OCI-M1 (cell line): Measurements from ENCODE around the gene CEP83.
A peak's percentile ranks its signal among the peaks of the same experiment; 100 is the strongest.
"Not testable (repeated sequence)": the region's sequence is repeated elsewhere in the genome, so short reads cannot be mapped to it uniquely, and the experiment has no call there.

Source experiments
- DNase-seq: peaks from one replicate; lab custom pipeline; 2025; lab: John Stamatoyannopoulos, UW

Gene CEP83, protein sequence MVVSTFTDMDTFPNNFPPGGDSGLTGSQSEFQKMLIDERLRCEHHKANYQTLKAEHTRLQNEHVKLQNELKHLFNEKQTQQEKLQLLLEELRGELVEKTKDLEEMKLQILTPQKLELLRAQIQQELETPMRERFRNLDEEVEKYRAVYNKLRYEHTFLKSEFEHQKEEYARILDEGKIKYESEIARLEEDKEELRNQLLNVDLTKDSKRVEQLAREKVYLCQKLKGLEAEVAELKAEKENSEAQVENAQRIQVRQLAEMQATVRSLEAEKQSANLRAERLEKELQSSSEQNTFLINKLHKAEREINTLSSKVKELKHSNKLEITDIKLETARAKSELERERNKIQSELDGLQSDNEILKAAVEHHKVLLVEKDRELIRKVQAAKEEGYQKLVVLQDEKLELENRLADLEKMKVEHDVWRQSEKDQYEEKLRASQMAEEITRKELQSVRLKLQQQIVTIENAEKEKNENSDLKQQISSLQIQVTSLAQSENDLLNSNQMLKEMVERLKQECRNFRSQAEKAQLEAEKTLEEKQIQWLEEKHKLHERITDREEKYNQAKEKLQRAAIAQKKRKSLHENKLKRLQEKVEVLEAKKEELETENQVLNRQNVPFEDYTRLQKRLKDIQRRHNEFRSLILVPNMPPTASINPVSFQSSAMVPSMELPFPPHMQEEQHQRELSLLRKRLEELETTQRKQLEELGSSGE

DNA sequence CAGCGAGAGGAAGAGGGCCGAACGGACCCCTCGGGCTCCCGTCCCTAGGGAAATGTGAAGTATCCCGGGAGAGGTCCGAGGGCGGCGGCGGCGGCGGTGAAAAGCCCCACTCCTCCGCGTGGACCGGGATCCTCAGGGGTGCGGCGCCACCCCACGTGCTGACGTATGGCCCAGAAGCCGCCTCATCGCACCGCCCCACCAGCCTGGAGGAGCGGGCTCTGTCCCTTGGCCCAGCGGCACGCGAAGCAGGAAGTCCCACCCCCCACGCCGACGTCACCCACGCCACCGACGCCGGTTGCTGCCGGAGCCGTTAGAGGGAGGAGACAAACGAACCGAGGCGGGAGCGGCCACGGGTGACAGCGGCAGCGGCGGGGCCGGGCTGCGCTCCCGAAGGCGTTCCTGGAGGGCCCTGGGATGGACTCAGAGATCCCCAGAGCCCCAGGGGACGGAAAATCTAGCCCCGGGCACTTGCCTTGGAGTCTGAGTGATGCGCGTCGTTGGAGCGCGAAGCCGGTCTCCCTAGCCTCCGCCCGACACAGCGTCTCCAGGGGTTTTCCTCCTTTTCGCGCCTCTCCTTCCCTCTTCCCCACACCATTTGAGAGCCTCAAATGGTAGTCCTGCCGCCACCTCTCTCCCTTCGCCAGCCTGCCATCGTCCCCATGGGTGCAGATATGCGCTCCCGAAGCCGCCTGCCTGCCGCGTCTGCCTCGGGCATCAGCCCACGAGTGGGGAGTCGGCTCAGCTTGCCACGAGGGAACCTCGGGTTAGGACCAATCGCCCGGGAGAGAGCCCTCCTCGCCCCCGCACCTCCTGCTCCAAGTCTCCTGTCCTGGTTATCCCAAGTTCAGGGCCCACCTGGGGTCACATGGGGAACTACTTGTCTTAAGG lies at the start of gene CEP83:
CEP83 (minus strand) TSS at position 140 of the 888 bp plus-strand sequence. CDS start 47,377 bp downstream, outside the sequence.
- peak; percentile 94 for DNase-seq

DNA sequence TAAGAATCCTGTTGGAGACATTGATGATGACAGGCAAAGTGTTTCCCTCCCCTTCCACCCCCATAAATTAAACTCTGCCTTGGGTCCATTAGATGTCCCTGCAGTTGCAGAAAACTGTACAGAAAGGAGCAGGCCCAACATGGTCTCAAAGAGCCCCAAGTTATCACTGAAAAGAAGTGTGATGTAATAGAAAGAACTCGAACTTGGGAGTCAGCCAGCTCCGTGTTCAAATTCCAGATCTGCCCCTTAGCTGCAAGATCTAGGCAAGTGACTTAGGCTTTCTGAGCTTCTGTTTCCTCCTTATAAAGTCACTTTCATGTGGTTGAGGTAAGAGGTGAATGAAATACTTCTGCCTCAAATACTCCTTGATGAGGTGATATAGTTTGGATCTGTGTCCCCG lies 49.6 kb upstream of the CEP83 start:
- no peak for DNase-seq

DNA sequence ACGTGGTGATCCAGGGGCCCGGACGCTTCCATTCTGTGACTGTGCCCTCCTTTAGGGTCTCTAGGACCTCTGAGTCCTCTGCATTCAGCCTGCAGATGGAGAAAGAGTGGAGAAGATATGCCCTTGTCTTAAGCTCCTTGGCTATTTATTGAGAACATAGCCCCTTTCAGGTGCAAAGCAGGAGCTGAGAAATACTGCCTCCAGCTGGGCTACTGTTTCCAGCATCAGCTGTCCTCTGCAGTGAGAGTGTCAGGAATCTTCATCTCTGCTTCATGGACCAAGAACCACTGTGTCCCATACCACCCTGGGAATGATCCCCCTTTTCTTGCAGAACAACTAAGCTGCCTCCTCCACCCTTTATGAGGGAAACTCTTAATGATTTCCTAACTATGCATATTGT lies 47.8 kb upstream of the CEP83 start:
- DNase-seq: no peak

DNA sequence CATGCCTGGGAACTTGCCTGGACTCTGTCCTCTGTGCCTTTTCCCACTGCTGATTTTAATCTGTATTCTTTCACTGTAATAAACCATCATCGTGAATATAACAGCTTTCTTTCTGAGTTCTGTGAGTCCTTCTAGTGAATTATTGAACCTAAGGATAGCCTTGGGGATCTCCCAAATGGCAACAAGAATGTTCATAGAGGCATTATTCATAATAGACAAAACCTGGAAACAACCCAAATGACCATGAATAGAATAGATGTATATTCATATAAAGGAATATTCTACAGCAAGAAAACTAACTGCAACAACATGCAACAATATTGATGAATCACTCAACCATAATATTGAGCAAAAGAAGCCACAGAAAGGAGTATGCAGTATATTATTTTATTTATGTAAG lies 44.7 kb upstream of the CEP83 start:
- no peak for DNase-seq

DNA sequence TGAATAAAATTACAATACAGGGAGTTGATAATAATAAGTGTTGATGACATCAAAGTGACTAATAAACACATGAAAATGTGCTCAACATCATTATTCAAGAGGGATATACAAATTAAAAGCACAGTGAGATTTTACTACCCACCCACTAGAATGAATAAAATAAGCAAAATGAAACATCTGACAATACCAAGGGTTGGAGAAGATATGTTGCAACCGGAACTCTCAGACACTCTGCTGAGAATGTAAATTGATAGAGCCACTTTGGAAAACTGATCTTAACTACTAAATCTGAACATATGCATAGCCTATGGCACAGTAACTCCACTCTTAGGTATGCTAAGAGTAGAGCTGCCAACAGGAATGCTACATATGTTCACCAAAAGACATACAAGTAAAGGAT lies 44.0 kb upstream of the CEP83 start:
- DNase-seq: no peak

DNA sequence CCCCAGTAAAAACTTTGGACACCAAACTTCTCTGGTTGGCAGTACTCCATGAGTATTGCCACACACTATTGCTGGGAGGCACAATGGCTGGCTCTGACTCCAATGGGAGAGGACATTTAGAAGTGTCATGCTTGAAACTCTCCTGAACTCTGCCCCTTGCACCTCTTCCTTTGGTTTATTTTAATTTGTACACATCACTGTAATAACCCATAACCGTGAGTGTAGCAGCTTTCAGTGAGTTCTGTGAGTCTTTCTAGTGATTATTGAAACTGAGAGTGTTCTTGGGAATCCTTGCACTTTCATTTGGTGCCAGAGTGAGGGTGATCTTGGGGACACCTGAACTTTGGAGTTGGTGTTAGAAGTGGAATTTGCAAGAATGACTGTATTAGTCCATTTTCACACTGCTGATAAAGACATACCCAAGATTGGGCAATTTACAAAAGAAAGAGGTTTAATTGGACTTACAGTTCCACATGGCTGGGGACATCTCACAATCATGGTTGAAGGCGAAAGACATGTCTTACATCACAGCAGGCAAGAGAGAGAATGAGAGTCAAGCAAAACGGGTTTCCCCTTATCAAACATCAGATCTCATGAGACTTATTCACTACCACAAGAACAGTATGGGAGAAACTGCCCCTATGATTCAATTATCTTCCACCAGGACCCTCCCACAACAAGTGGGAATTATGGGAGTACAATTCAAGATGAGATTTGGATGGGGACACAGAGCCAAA lies 41.3 kb upstream of the CEP83 start:
- no peak for DNase-seq

DNA sequence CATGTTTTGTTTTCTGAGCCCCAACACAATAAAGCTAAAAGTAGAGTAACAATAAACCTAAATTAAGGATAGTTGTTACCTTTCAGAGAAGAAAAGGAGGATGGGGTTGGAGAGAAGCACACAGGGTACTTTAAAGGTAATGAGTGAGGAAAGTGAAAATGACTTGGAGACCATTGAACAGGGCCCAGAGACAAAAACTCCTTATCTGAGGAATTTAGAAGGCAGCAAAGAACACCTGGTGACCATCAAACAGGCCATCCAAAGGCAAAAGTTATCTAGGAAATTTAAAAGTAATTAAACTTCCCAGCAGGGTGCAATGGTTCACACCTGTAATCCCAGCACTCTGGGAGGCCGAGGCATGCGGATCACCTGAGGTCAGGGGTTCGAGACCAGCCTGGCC lies 39.0 kb upstream of the CEP83 start:
- DNase-seq: no peak

DNA sequence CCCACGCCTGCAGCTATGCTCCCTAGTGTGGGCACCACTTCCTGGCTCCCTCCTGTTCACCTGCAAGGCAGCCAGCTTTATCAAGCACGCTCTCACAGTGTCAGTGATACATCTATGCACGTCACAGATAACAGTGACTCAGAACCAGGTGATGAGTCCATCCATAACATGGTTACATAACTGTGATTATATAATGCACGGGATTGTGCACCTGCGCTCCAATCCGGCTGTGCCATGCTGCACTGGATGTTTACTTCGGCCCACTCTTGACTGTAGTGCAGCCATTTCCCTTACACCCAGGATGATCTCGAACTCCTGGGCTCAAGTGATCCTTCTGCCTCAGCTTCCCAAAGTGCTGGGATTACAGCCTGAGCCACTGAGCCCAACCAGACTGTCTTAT lies 38.4 kb upstream of the CEP83 start:
- DNase-seq: no peak

DNA sequence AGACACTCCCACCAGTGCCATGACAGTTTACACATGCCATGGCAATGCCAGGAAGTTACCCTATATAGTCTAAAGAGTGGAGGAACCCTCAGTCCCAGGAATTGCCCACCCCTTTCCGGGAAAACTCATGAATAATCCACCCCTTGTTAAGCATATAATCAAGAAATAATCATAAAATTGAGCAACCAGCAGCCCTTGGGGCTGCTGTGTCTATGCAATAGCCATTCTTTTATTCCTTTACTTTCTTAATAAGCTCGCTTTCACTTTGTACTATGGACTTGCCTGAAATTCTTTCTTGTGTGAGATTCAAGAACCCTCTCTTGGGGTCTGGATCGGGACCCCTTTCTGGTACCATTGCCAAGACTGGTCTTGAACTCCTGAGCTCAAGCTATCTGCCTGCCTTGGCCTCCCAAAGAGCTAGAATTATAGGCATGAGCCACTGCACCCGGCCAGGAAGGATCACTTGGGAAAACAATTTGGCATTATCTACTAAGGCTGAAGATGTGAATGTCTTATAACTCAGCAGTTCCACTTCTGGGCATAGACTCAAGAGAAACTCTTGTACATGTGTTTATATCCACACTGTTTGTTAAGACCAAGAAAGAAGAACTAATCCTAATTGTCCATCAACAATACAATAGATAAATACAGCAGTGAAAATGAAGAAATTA lies 35.9 kb upstream of the CEP83 start:
- no peak for DNase-seq

DNA sequence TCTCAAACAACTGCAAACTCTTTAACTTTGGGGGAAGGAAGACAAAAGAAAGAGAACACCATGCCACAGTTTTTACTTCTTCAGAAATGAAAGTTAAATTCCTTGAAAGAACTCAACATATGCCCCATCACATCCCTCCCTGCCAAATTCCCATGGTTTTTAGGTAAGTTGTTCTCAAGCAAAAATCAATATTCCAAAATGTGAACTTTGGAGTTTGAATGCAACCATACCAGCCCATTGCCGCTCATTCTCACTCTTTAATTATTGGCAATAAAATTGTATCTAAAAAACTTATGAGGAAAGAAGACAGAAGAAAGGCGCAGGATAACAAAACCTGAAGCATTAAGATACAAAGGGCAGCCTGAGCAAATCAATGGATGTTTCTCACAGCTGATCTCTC lies 31.8 kb upstream of the CEP83 start:
- no peak for DNase-seq

DNA sequence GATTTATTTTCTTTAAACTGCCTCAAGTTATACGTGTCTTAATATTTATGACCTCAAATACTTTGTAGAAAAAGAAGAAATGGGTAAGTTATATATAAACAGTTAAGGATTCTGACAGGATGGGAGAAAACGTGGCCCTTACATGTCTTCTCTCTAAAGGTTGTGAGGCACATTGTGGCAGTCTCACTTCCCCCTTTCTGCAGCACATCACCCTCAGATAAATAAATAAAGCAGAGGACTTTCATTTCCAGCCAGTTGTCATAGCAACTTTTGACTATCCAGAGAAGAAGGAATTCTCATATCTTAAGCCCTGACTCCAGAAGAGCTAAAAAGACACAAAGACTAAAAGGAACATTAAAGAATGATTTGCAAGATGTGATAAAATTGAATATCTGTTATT lies 28.8 kb upstream of the CEP83 start:
- peak; percentile 17 for DNase-seq

DNA sequence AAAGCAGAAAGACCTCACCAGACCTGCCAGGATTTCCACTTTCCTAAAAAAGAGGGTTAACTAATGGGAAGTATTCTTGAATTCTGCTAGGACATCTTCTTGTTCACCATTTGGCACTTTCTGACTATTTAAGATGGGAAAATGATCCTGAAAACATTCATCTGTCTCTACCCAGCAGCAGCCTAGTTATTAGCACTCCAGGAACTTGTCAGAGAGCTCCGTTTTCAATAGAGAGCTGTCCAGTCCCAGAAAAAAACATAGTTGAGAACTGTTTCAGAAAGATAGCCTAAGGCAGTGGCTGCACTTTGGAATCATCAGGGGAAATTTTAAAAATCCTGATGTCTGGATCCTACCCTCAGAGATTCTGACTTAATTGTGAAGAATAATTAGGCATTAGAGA lies 22.1 kb upstream of the CEP83 start:
- no peak for DNase-seq

DNA sequence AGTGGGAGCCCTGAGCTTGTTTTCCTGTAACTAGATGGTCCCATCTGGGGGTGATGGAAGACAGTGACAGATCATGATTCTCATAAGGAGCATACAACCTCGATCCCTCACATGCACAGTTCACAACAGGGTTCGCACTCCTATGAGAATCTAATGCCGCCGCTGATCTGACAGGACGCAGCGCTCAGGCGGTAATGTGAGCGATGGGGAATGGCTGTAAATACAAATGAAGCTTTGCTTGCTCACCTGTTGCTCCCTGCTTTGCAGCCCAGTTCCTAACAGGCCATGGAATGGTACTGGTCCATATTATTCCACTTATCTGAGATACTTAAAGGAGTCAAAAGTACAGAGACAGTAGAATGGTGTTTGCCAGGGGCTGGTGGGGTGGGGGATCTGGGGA lies 9.9 kb upstream of the CEP83 start:
- DNase-seq: no peak

DNA sequence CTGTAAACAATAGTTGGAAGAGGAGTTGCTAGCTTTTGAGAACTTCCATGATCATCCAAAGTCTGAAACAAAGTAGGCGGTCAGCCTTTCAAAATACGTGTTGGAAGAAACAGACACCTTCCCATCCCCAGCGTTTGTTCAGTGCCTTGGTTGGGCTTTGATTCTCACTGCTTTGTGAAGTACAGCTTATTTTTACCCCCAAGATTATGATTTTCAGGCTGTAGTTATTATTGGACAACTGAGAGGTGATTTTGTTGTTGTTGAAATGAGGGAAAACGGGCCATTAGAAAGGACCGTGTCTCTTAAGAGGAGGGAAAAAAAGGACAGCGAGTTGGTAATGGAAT lies 921 bp upstream of the CEP83 start:
- no peak for DNase-seq

DNA sequence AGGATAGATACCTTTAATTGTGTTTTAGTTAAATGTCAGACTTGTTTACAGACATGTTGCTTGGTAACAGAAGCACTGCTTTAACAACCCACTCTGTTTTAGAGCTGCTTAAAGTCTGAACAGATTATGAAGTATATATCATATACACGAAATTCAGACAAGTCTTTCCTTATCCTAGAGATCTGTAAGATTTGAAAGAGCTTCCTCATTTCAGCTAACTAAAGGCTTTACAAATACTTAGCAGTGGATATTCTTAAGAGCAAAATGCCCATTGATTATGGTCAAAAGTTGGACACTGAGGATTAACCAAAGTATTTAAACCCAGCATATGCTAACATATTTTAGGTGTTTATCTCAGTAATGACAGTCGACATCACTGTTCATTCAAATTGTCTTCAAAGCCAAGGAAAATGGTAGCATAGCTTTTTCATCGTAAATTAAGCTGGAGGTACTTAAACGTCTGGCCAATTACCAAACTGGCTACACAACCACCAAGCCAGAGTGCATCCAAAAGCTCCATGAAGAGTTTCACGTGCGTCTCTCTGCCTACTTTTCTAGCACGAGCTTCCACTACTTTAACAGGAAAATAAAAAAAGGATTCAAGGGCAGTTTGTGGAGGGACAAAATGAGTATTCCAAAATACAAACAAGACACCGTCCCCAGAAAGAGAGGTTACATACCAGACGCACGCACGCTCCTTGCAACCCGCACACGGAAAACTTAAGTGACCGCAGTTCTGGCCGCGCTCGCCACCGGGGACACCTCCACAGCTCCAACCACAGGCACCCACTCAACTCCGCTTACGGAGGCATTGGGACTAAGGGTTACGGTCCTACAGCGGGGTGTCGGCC lies 565 bp downstream of the CEP83 start:
- peak; percentile 77 for DNase-seq

DNA sequence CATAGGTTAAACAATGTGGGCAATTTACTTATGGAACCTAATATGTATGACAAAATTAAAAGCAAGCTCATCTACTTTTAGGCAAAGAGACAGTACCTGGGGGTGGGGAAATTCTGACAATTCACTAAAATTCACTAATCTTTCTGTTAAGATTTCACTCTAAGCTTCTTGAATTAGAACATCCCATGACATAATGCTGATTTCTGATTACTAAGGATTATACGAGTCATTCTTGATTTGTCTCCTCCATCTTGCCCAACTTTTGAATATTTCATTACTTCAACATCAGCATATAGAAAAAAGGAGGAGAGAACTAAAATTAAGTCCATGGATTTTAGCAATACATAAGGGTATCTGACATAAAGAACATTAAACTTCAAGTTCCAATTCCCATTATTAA lies 2.4 kb downstream of the CEP83 start:
- DNase-seq: peak; percentile 10

DNA sequence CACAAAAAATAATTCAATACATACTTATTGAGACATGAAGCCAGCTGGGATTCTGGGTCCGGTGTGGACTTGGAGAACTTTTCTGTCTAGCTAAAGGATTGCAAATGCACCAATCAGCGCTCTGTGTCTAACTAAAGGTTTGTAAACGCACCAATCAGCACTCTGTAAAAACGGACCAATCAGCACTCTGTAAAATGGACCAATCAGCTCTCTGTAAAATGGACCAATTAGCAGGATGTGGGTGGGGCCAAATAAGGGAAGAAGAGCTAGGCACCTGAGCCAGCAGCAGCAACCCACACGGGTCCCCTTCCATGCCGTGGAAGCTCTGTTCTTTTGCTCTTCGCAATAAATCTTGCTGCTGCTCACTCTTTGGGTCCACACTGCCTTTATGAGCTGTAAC lies 5.3 kb downstream of the CEP83 start:
- DNase-seq: not testable (repeated sequence)

DNA sequence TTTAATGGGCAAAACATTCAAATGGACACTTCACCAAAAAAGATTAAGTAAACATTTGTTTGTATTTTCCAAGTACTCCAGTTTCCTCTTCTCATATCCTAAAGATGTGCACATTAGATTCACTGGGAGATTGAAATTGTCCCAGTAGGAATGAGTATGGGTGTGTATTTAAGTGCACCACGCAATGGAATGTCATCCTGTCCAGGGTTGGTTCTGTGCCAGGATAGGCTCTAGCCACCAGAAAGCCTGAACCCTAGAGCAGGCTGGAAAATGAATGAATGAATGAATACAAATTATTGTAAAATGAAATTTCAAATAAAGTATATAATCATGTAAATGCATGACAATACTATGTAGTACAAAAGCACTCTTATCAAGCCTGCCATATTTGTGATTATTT lies 14.0 kb downstream of the CEP83 start:
- no peak for DNase-seq

DNA sequence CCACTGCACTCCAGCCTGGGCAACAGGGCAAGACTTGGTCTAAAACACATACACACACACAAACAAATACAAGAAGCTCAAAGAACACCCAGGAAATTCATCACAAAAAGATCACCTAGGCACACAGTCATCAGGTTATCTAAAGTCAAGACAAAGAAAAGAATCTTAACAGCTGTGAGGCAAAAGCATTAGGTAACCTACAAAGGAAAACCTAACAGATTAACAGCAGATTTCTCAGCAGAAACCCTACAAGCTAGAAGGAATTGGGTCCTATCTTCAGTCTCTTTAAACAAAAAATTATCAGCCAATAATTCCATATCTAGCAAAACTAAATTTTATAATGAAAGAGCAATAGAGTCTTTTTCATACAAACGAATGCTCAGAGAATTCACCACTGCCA lies 22.4 kb downstream of the CEP83 start:
- no peak for DNase-seq

DNA sequence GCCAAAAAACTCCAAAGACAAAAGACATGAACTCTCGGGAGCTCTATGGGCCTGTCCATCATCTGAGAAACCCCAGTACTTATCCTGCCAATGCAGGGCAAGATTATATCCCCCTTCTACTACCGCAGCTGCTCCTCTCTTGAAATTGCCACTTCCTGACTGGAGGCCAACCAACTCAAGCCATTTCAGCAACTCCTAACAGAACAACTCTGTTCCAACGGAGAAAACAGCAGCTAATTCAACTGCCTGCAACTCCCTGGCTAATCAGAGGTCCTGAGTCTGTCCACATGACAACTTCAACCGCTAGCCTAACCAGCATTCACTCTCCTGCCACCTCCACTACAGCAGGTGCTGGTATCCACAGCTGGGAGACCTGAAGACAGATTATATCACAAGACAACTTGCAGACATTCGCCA lies 24.1 kb downstream of the CEP83 start:
- peak; percentile 51 for DNase-seq
